SK-N-SH (cell line): ENCODE data around the gene ARHGEF37.

Experiments used
- EP300 ChIP-seq, 2 experiments: IDR thresholded peaks; 2 replicates each; pipeline versions ENCODE4 v1.4.0 to v1.6.1; 2012; ENCODE audit warnings: borderline replicate concordance in 1 of 2, low read depth in 1 of 2, low read length in 1 of 2
- EZH2phosphoT487 ChIP-seq: fragments of 200-600 bp; sonication (generic); IDR thresholded peaks from 2 replicates; pipeline ENCODE4 v1.6.1; 2017; ENCODE audit warnings: low read depth, mixed run types, mild to moderate bottlenecking, antibody characterized with exemption, moderate library complexity, borderline replicate concordance
- FOXM1 ChIP-seq: IDR thresholded peaks from 2 replicates; pipeline ENCODE4 v1.4.0; 2012; ENCODE audit warnings: low read depth, mild to moderate bottlenecking
- GABPA ChIP-seq: IDR thresholded peaks from 2 replicates; pipeline ENCODE4 v1.4.0; 2012; ENCODE audit warnings: low read depth, mild to moderate bottlenecking
- GATA2 ChIP-seq: sonication (generic); formaldehyde crosslinking; IDR thresholded peaks from 2 replicates; pipeline ENCODE4 v1.5.0; 2020; ENCODE audit warnings: mild to moderate bottlenecking, missing genetic modification reagents
- JUND ChIP-seq: IDR thresholded peaks from 2 replicates; pipeline ENCODE4 v1.4.0; 2012
- MXI1 ChIP-seq: IDR thresholded peaks from 2 replicates; pipeline ENCODE4 v1.6.1; 2012; ENCODE audit warnings: mild to moderate bottlenecking, low read depth, low read length, improper control_type of control experiment
- NRF1 ChIP-seq: IDR thresholded peaks from 2 replicates; pipeline ENCODE4 v1.6.1; 2012; ENCODE audit warnings: low read depth, mild to moderate bottlenecking, low read length
- TCF12 ChIP-seq: IDR thresholded peaks from 2 replicates; pipeline ENCODE4 v1.4.0; 2012
- TF ChIP-seq, protein P1 (sequence below): fragments of 200-600 bp; sonication (generic); IDR thresholded peaks from 2 replicates; pipeline ENCODE4 v1.6.1; 2017; ENCODE audit warnings: antibody characterized with exemption, mild to moderate bottlenecking, moderate library complexity
- TF ChIP-seq, protein P2 (sequence below): IDR thresholded peaks from 2 replicates; pipeline ENCODE4 v1.6.1; 2012; ENCODE audit warnings: mild to moderate bottlenecking, low read depth, low read length, moderate library complexity
- TF ChIP-seq, protein P3 (sequence below): IDR thresholded peaks from 2 replicates; pipeline ENCODE4 v1.4.0; 2012; ENCODE audit warnings: low read depth

DNA sequence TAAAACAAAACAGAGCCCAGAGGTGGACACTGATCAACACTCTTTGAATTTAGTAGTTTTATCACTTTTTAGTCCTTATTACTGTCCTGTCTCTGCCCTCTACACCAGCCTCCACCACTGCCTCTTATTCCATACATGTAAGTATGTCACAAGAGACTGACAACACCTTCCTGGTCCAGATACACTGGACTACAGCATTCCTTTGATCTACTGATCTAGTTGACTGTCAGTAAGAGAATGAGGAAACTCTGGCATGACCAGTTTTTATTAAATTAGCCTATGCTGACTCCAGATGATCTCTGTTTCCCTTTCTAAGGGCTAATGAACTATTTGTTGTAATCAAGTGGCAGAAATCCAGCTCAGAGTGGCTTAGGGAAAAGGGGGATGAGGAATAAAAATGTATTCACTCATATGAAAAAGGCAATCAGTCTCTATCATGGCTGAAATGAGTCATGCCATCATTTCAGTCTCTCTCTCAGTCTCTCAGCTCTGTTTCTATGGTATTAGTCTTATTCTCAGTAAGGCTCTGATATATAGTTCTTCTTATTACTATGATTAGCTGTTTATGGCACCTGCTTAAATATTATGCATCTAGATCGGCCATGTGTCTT, 5.5 kb downstream of the ARHGEF37 start:
- TF ChIP-seq TCF12 (no peak), GATA2 (CRISPR knock-in tag) (no peak), MXI1 (no peak), GABPA (no peak), EP300 (IDR thresholded peaks at IDR 0.05; ENCODE audit: borderline replicate concordance in 1 of 2, low read depth in 1 of 2, low read length in 1 of 2) (no peak), JUND (no peak), EZH2phosphoT487 (no peak), FOXM1 (no peak), NRF1 (no peak)
- TF ChIP-seq, protein P1, sequence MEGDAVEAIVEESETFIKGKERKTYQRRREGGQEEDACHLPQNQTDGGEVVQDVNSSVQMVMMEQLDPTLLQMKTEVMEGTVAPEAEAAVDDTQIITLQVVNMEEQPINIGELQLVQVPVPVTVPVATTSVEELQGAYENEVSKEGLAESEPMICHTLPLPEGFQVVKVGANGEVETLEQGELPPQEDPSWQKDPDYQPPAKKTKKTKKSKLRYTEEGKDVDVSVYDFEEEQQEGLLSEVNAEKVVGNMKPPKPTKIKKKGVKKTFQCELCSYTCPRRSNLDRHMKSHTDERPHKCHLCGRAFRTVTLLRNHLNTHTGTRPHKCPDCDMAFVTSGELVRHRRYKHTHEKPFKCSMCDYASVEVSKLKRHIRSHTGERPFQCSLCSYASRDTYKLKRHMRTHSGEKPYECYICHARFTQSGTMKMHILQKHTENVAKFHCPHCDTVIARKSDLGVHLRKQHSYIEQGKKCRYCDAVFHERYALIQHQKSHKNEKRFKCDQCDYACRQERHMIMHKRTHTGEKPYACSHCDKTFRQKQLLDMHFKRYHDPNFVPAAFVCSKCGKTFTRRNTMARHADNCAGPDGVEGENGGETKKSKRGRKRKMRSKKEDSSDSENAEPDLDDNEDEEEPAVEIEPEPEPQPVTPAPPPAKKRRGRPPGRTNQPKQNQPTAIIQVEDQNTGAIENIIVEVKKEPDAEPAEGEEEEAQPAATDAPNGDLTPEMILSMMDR, result no peak
- TF ChIP-seq, protein P2, sequence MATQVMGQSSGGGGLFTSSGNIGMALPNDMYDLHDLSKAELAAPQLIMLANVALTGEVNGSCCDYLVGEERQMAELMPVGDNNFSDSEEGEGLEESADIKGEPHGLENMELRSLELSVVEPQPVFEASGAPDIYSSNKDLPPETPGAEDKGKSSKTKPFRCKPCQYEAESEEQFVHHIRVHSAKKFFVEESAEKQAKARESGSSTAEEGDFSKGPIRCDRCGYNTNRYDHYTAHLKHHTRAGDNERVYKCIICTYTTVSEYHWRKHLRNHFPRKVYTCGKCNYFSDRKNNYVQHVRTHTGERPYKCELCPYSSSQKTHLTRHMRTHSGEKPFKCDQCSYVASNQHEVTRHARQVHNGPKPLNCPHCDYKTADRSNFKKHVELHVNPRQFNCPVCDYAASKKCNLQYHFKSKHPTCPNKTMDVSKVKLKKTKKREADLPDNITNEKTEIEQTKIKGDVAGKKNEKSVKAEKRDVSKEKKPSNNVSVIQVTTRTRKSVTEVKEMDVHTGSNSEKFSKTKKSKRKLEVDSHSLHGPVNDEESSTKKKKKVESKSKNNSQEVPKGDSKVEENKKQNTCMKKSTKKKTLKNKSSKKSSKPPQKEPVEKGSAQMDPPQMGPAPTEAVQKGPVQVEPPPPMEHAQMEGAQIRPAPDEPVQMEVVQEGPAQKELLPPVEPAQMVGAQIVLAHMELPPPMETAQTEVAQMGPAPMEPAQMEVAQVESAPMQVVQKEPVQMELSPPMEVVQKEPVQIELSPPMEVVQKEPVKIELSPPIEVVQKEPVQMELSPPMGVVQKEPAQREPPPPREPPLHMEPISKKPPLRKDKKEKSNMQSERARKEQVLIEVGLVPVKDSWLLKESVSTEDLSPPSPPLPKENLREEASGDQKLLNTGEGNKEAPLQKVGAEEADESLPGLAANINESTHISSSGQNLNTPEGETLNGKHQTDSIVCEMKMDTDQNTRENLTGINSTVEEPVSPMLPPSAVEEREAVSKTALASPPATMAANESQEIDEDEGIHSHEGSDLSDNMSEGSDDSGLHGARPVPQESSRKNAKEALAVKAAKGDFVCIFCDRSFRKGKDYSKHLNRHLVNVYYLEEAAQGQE, result no peak
- TF ChIP-seq, protein P3, sequence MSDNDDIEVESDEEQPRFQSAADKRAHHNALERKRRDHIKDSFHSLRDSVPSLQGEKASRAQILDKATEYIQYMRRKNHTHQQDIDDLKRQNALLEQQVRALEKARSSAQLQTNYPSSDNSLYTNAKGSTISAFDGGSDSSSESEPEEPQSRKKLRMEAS, result no peak
